Ishikawa (cell line): Measurements from ENCODE around the gene GRHL1.

ENCODE experiments used
- CEBPB ChIP-seq: IDR thresholded peaks from 2 replicates; pipeline ENCODE4 v1.6.1; 2012
- CREB1 ChIP-seq: IDR thresholded peaks from 2 replicates; pipeline ENCODE4 v1.6.1; 2012; ENCODE audit warnings: low read depth
- EGR1 ChIP-seq: IDR thresholded peaks from 2 replicates; pipeline ENCODE4 v1.6.1; 2012
- EP300 ChIP-seq: IDR thresholded peaks from 2 replicates; pipeline ENCODE4 v1.6.1; 2012; ENCODE audit warnings: borderline replicate concordance
- FOXM1 ChIP-seq: IDR thresholded peaks from 2 replicates; pipeline ENCODE4 v1.6.1; 2012; ENCODE audit warnings: low read depth, borderline replicate concordance
- MAX ChIP-seq: IDR thresholded peaks from 2 replicates; pipeline ENCODE4 v1.6.1; 2012
- NFIC ChIP-seq: IDR thresholded peaks from 2 replicates; pipeline ENCODE4 v1.6.1; 2012
- RAD21 ChIP-seq: IDR thresholded peaks from 2 replicates; pipeline ENCODE4 v1.6.1; 2012; ENCODE audit warnings: low read depth
- REST ChIP-seq: IDR thresholded peaks from 2 replicates; pipeline ENCODE4 v1.6.1; 2012; ENCODE audit warnings: low read depth, mild to moderate bottlenecking
- TAF1 ChIP-seq: IDR thresholded peaks from 2 replicates; pipeline ENCODE4 v1.6.1; 2012; ENCODE audit warnings: low read depth, mild to moderate bottlenecking
- TCF12 ChIP-seq: IDR thresholded peaks from 2 replicates; pipeline ENCODE4 v1.6.1; 2012; ENCODE audit warnings: low read depth
- TEAD4 ChIP-seq: IDR thresholded peaks from 2 replicates; pipeline ENCODE4 v1.6.1; 2012
- USF1 ChIP-seq: IDR thresholded peaks from 2 replicates; pipeline ENCODE4 v1.6.1; 2012
- YY1 ChIP-seq: IDR thresholded peaks from 2 replicates; pipeline ENCODE4 v1.6.1; 2012; ENCODE audit warnings: low read depth
- ZBTB7A ChIP-seq: IDR thresholded peaks from 2 replicates; pipeline ENCODE4 v1.6.1; 2012; ENCODE audit warnings: low read depth

Gene GRHL1

GRCh38 chr2:9974343-9974742 lies 22.9 kb downstream of the GRHL1 start:
- TF ChIP-seq TEAD4 (no peak), MAX (no peak), YY1 (no peak), EGR1 (no peak), CEBPB (no peak)

- TF ChIP-seq FOXM1 (no peak), TCF12 (no peak), NFIC (no peak), TAF1 (no peak), CREB1 (no peak), RAD21 (no peak), ZBTB7A (no peak), REST (no peak), USF1 (no peak), TEAD4 (no peak), EGR1 (no peak), CEBPB (no peak), YY1 (no peak), MAX (no peak), EP300 (no peak)
Observed at GRCh38 chr2:9975328-9975727, 23.8 kb downstream of the GRHL1 start.

- TF ChIP-seq NFIC (peak; percentile 89), TEAD4 (peak; percentile 26; the same call in 1 of the 2 replicates), EGR1 (no peak), CREB1 (no peak), ZBTB7A (no peak)
Observed at GRCh38 chr2:9975805-9976447, 24.4 kb downstream of the GRHL1 start.

- no peak for TF ChIP-seq EGR1
- no peak for TF ChIP-seq EP300
Observed at GRCh38 chr2:9979977-9980376, 28.5 kb downstream of the GRHL1 start.

- no peak for TF ChIP-seq USF1
- no peak for TF ChIP-seq FOXM1
- no peak for TF ChIP-seq EP300
- TF ChIP-seq TAF1, result no peak
- TF ChIP-seq REST, result no peak
- no peak for TF ChIP-seq YY1
- no peak for TF ChIP-seq ZBTB7A
- no peak for TF ChIP-seq CREB1
- no peak for TF ChIP-seq MAX
- TF ChIP-seq TCF12, result no peak
- no peak for TF ChIP-seq NFIC
- TF ChIP-seq CEBPB, result no peak
- TF ChIP-seq RAD21, result no peak
- no peak for TF ChIP-seq EGR1
Observed at GRCh38 chr2:9980520-9980919, 29.0 kb downstream of the GRHL1 start.

GRCh38 chr2:9981655-9982054 lies 30.2 kb downstream of the GRHL1 start:
- TF ChIP-seq USF1 (no peak), MAX (no peak), REST (no peak), NFIC (no peak), RAD21 (no peak), YY1 (no peak), TCF12 (no peak), EP300 (no peak), FOXM1 (no peak), ZBTB7A (no peak), CEBPB (no peak), EGR1 (no peak), TAF1 (no peak), CREB1 (no peak), TEAD4 (no peak)
